Prostate gland (tissue), 2 donors: ENCODE measurements around the gene SPON1. TPM values are rescaled to one million over a fixed set of nuclear protein-coding genes. Genes with fewer than 3 reads are reported as not detected.

Experiments
- DNase-seq: peaks from one replicate; pipeline ENCODE4 v3.0.0-alpha.2; 2019; ENCODE audit warnings: low spot score
- H3K27ac ChIP-seq, 2 donors: fragments of 200-600 bp; sonication (generic); 2 replicates each; pipeline ENCODE4 v1.5.1; 2017 to 2019
- H3K27me3 ChIP-seq: fragments of 200-600 bp; sonication (generic); replicated peaks from 2 replicates; pipeline ENCODE4 v1.5.1; 2019; ENCODE audit not compliant: insufficient read depth
- H3K36me3 ChIP-seq, 2 donors: fragments of 200-600 bp; sonication (generic); 1 replicate in 1 of 2; 2 replicates in 1 of 2; pipeline versions ENCODE4 v1.5.1 to v1.8.1; 2017 to 2019
- H3K4me1 ChIP-seq: fragments of 200-600 bp; sonication (generic); replicated peaks from 2 replicates; pipeline ENCODE4 v1.5.1; 2019
- H3K4me3 ChIP-seq, 2 donors: fragments of 200-600 bp; sonication (generic); 2 replicates each; pipeline ENCODE4 v1.5.1; 2017 to 2019
- H3K9me3 ChIP-seq: fragments of 200-600 bp; sonication (generic); 2 replicates; pipeline ENCODE4 v1.5.1; 2017
- CTCF ChIP-seq, 4 experiments: fragments of 200-600 bp in 2 of 4; fragments of 450-650 bp in 2 of 4; sonication (generic) in 2 of 4; IDR thresholded peaks; 1 replicate in 3 of 4; 2 replicates in 1 of 4; pipeline ENCODE4 v1.5.1; 2016 to 2019; ENCODE audit warnings: antibody characterized with exemption in 4 of 4, mild to moderate bottlenecking in 2 of 4, moderate library complexity in 2 of 4
- POLR2A ChIP-seq: fragments of 450-650 bp; IDR thresholded peaks from one replicate; pipeline ENCODE4 v1.6.1; 2016; ENCODE audit warnings: antibody characterized with exemption, mild to moderate bottlenecking
- POLR2AphosphoS5 ChIP-seq: sonication (generic); formaldehyde crosslinking; IDR thresholded peaks from one replicate; pipeline ENCODE4 v1.6.1; 2017; ENCODE audit warnings: antibody characterized with exemption
- WGBS: methylation state at CpG from one replicate; pipeline ENCODE4 v1.1.5; 2018; 5-methylcytosine and 5-hydroxymethylcytosine counted together
- intact Hi-C: fragments of 100-400 bp; cut with DNase I; formaldehyde crosslinking; loops from one replicate; pipeline ENCODE4 v1.14.2; 2022
- total RNA-seq, 2 donors: library from RNA; depleted of rRNA; stranded (reverse); fragments of >200 nt; gene quantifications; one replicate each; pipeline ENCODE4 v1.1.0, GENCODE V29; 2016

The SPON1 gene
- total RNA-seq, 2 donors from 2014 or later = 13.7 to 28.2 TPM

DNA sequence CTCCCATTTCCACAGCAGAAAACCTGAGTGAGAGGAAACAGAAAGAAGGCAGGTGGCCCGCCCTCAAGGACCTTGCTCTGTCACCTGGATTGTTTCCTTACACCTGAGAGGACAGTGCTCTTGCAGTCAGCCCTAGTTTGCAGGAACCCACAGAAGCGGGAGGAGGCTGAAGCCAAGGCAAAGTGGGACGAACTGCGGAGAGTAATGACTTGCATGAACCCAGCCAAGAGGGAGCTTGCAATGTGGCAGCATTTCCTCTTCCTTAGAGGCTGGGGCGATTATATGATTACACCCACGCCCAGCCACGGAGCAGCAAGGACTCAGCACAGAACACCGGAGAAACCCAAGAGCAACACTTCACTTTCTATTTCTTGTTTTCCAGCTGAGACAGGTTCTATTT lies 102.6 kb downstream of the SPON1 start:
- no peak for TF ChIP-seq POLR2AphosphoS5
- no peak for TF ChIP-seq CTCF (IDR thresholded peaks at IDR 0.05)
- TF ChIP-seq POLR2A = no peak
- DNase-seq = no peak
- Histone ChIP-seq H3K27ac (no peak overlapping the region), H3K36me3 (no peaks in the 10 kb centered on the region), H3K4me3 (no peak overlapping the region), H3K27me3 (no peaks in the 10 kb centered on the region), H3K4me1 (no peaks in the 10 kb centered on the region), H3K9me3 (no peaks in the 10 kb centered on the region)
- WGBS = 48% methylated on average over 8 of the region's 8 CpGs
- intact Hi-C loops = no loop called here

DNA sequence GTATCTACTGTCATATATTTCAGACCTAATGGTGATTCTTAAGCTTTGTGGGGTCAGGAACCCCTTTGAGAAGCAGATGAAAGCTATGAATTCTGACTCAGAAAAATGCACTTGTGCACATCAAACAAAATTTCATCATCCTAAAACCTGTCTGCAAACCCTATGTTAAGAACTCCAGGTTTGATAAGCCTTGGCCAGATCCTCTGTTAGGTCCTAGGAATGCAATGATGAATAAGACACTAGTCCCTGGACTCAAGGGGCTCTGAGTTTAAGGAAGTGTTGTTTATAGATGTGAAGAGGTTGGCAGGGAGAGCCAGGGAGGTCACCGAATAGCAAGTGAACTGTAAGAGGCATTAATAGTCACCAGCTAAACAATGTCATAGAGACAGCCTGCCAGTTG lies 103.2 kb downstream of the SPON1 start:
- no peak for TF ChIP-seq POLR2AphosphoS5
- no peak for TF ChIP-seq POLR2A
- no peak for TF ChIP-seq CTCF (IDR thresholded peaks at IDR 0.05)
- no peaks in the 10 kb centered on the region for H3K27me3 ChIP-seq
- H3K36me3 ChIP-seq = no peaks in the 10 kb centered on the region
- H3K4me3 ChIP-seq = no peak overlapping the region
- no peaks in the 10 kb centered on the region for H3K9me3 ChIP-seq
- H3K27ac ChIP-seq = no peak overlapping the region
- WGBS = 61% methylated on average over 1 of the region's 1 CpG
- DNase-seq = no peak
- intact Hi-C loops = no loop called here
- H3K4me1 ChIP-seq = no peaks in the 10 kb centered on the region

DNA sequence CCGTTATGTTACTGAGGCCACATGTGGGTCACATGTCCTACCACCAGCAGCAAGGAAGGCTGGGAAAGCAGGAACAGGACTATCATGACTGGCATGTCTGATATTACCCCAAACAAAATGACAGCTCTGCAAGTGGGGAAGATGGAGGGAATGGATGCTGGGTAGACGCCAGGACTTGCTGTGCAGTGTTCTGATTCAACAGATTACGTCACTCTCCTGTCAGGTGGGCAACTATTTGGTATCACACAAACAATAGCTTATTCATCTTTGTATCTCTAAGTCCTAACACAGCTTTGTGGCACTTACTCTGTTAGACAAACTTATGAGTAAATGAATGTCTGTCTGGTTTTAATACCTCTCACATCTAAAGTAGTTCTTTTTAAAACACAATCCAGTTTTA lies 105.2 kb downstream of the SPON1 start:
- no peaks in the 10 kb centered on the region for H3K27me3 ChIP-seq
- DNase-seq = no peak
- no peak overlapping the region for H3K4me3 ChIP-seq
- TF ChIP-seq CTCF (IDR thresholded peaks at IDR 0.05) = no peak
- TF ChIP-seq POLR2AphosphoS5 = no peak
- WGBS = 62% methylated on average over 3 of the region's 3 CpGs
- no peak overlapping the region for H3K27ac ChIP-seq
- H3K4me1 ChIP-seq = no peaks in the 10 kb centered on the region
- H3K9me3 ChIP-seq = no peaks in the 10 kb centered on the region
- no peaks in the 10 kb centered on the region for H3K36me3 ChIP-seq
- intact Hi-C loops = no loop called here

GRCh38 chr11:14070896-14071295 lies 108.4 kb downstream of the SPON1 start:
- Histone ChIP-seq H3K36me3 (no peaks in the 10 kb centered on the region), H3K4me3 (no peak overlapping the region), H3K27ac (no peak overlapping the region), H3K9me3 (no peaks in the 10 kb centered on the region), H3K27me3 (no peaks in the 10 kb centered on the region), H3K4me1 (no peaks in the 10 kb centered on the region)
- no peak for TF ChIP-seq POLR2A
- TF ChIP-seq CTCF (IDR thresholded peaks at IDR 0.05) = no peak
- no peak for TF ChIP-seq POLR2AphosphoS5
- WGBS = 100% methylated on average over 1 of the region's 1 CpG
- intact Hi-C loops = no loop called here
- no peak for DNase-seq

DNA sequence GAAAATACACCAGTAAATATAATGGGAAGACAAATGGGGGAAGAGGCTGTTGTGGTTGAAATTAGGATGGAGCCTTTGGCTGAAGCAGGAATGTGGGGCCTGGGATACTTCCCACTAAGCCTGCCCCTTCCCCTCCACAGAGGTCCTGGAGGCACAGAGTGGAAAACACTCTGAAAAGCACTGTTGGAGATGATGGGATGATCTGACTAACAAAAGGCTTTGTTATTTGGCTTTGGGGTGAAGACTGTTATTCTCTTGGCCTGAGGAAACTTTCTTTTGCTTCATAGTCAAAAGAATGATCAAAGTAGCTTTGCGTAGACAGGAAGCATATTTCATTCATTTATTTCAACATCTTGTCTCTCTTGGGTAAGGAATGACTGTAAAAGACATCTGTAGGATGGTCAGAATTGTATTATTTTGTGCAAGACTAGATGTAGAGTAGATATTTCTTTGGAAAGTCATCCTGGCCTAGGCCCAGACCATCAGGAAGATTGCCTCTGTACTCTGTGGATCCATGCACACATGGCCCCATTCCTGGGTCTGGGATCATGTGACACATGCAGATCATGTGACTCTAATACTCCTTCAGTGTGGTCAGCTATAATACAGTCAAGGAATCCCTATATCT lies 111.4 kb downstream of the SPON1 start:
- Histone ChIP-seq H3K27me3 (no peaks in the 10 kb centered on the region), H3K9me3 (no peaks in the 10 kb centered on the region), H3K27ac (no peak overlapping the region), H3K4me1 (no peaks in the 10 kb centered on the region), H3K4me3 (no peak overlapping the region), H3K36me3 (no peaks in the 10 kb centered on the region)
- no peak for DNase-seq
- intact Hi-C loops = no loop called here
- WGBS = 97% methylated on average over 1 of the region's 1 CpG
- no peak for TF ChIP-seq POLR2A
- no peak for TF ChIP-seq CTCF (IDR thresholded peaks at IDR 0.05)
